HUES48 (cell line): Measurements from ENCODE around the gene SH2D7.

Experiments used
- H3K27ac ChIP-seq: one replicate; pipeline ENCODE4 v1.7.0; 2013; ENCODE audit warnings: low read depth, low read length, inconsistent platforms
- H3K27me3 ChIP-seq: 2 replicates; pipeline ENCODE4 v1.6.1; 2013; ENCODE audit warnings: mild to moderate bottlenecking, low read length; ENCODE audit not compliant: control insufficient read depth, insufficient read depth
- H3K36me3 ChIP-seq: 2 replicates; pipeline ENCODE4 v1.6.1; 2013; ENCODE audit warnings: low read length; ENCODE audit not compliant: control insufficient read depth, insufficient read depth
- H3K4me1 ChIP-seq: 2 replicates; pipeline ENCODE4 v1.6.1; 2013; ENCODE audit warnings: mild to moderate bottlenecking, low read length; ENCODE audit not compliant: control insufficient read depth, insufficient read depth
- H3K4me3 ChIP-seq: 2 replicates; pipeline ENCODE4 v1.5.1; 2013; ENCODE audit warnings: mild to moderate bottlenecking, low read depth, low read length
- H3K9ac ChIP-seq: 2 replicates; pipeline ENCODE4 v1.6.1; 2013; ENCODE audit warnings: mild to moderate bottlenecking, low read depth, low read length, moderate library complexity
- H3K9me3 ChIP-seq: 2 replicates; pipeline ENCODE4 v1.6.1; 2013; ENCODE audit warnings: low read length; ENCODE audit not compliant: control insufficient read depth, insufficient read depth

The SH2D7 gene

GRCh38 chr15:78082106-78082742 lies 10.1 kb upstream of the SH2D7 start:
- Histone ChIP-seq H3K27me3 (no peaks in the 10 kb centered on the region), H3K36me3 (no peaks in the 10 kb centered on the region), H3K9me3 (no peaks in the 10 kb centered on the region), H3K4me1 (no peaks in the 10 kb centered on the region), H3K4me3 (no peak overlapping the region), H3K9ac (no peak overlapping the region), H3K27ac (no peak overlapping the region)

GRCh38 chr15:78082743-78083110 lies 9.6 kb upstream of the SH2D7 start:
- H3K9me3 ChIP-seq: no peaks in the 10 kb centered on the region
- H3K27ac ChIP-seq: no peak overlapping the region
- H3K9ac ChIP-seq: no peak overlapping the region
- H3K4me1 ChIP-seq: no peaks in the 10 kb centered on the region
- no peaks in the 10 kb centered on the region for H3K27me3 ChIP-seq
- H3K36me3 ChIP-seq: no peaks in the 10 kb centered on the region
- no peak overlapping the region for H3K4me3 ChIP-seq

GRCh38 chr15:78083186-78083585 lies 9.2 kb upstream of the SH2D7 start:
- Histone ChIP-seq H3K9me3 (no peaks in the 10 kb centered on the region), H3K4me3 (no peak overlapping the region), H3K27me3 (no peaks in the 10 kb centered on the region), H3K9ac (no peak overlapping the region), H3K36me3 (no peaks in the 10 kb centered on the region), H3K27ac (no peak overlapping the region), H3K4me1 (no peaks in the 10 kb centered on the region)

- Histone ChIP-seq H3K27ac (no peak overlapping the region), H3K27me3 (no peaks in the 10 kb centered on the region; the same call in 1 of the 2 replicates), H3K9me3 (no peaks in the 10 kb centered on the region), H3K4me1 (no peaks in the 10 kb centered on the region), H3K36me3 (no peaks in the 10 kb centered on the region), H3K4me3 (no peak overlapping the region), H3K9ac (no peak overlapping the region)
Measured at GRCh38 chr15:78083687-78084448, 8.5 kb upstream of the SH2D7 start.

GRCh38 chr15:78084449-78084750 lies 8.0 kb upstream of the SH2D7 start:
- Histone ChIP-seq H3K9me3 (no peaks in the 10 kb centered on the region), H3K4me1 (no peaks in the 10 kb centered on the region), H3K4me3 (no peak overlapping the region), H3K27me3 (no peaks in the 10 kb centered on the region; the same call in 1 of the 2 replicates), H3K36me3 (no peaks in the 10 kb centered on the region), H3K9ac (no peak overlapping the region), H3K27ac (no peak overlapping the region)

- H3K27me3 ChIP-seq: no peaks in the 10 kb centered on the region; the same call in 1 of the 2 replicates
- no peaks in the 10 kb centered on the region for H3K9me3 ChIP-seq
- no peak overlapping the region for H3K27ac ChIP-seq
- no peaks in the 10 kb centered on the region for H3K36me3 ChIP-seq
- no peaks in the 10 kb centered on the region for H3K4me1 ChIP-seq
- H3K4me3 ChIP-seq: no peak overlapping the region
- H3K9ac ChIP-seq: no peak overlapping the region
Measured at GRCh38 chr15:78085928-78086327, 6.4 kb upstream of the SH2D7 start.

- Histone ChIP-seq H3K9ac (no peak overlapping the region), H3K27ac (no peak overlapping the region)
Measured at GRCh38 chr15:78087951-78088772, 4.2 kb upstream of the SH2D7 start.

GRCh38 chr15:78088773-78089080 lies 3.6 kb upstream of the SH2D7 start:
- no peak overlapping the region for H3K9ac ChIP-seq
- H3K9me3 ChIP-seq: no peaks in the 10 kb centered on the region
- H3K4me1 ChIP-seq: no peaks in the 10 kb centered on the region
- H3K27me3 ChIP-seq: no peaks in the 10 kb centered on the region; the same call in 1 of the 2 replicates
- H3K36me3 ChIP-seq: no peaks in the 10 kb centered on the region
- H3K27ac ChIP-seq: no peak overlapping the region
- H3K4me3 ChIP-seq: no peak overlapping the region

More at GRCh38 chr15:78087951-78088772, 4.2 kb upstream of the SH2D7 start:
- no peaks in the 10 kb centered on the region for H3K9me3 ChIP-seq
- no peaks in the 10 kb centered on the region; the same call in 1 of the 2 replicates for H3K27me3 ChIP-seq
- H3K4me3 ChIP-seq: no peak overlapping the region
- no peaks in the 10 kb centered on the region for H3K36me3 ChIP-seq
- no peaks in the 10 kb centered on the region for H3K4me1 ChIP-seq

- no peak overlapping the region for H3K4me3 ChIP-seq
- no peaks in the 10 kb centered on the region for H3K9me3 ChIP-seq
- peaks cover 5% of the 10 kb centered on the region for H3K27me3 ChIP-seq
- no peaks in the 10 kb centered on the region for H3K36me3 ChIP-seq
- H3K27ac ChIP-seq: no peak overlapping the region
- H3K9ac ChIP-seq: no peak overlapping the region
- no peaks in the 10 kb centered on the region for H3K4me1 ChIP-seq
Measured at GRCh38 chr15:78090422-78091063, 1.8 kb upstream of the SH2D7 start.

GRCh38 chr15:78093242-78094020 lies 1.1 kb downstream of the SH2D7 start:
- H3K36me3 ChIP-seq: no peaks in the 10 kb centered on the region
- peaks cover 5% of the 10 kb centered on the region for H3K27me3 ChIP-seq
- no peaks in the 10 kb centered on the region for H3K4me1 ChIP-seq
- no peak overlapping the region for H3K27ac ChIP-seq
- no peaks in the 10 kb centered on the region for H3K9me3 ChIP-seq
- no peak overlapping the region for H3K4me3 ChIP-seq
- H3K9ac ChIP-seq: no peak overlapping the region
